ENCODE measurements around the gene FBXO7. TPM values are rescaled to one million over a fixed set of nuclear protein-coding genes. Genes with fewer than 3 reads are reported as not detected.
"Not testable (repeated sequence)": the region's sequence is repeated elsewhere in the genome, so short reads cannot be mapped to it uniquely, and the experiment has no call there.

The FBXO7 gene
- 47.3 TPM for total RNA-seq

- FAIRE-seq: no peak
Observed at GRCh38 chr22:32474635-32475467, at the start of gene FBXO7. TSS of gene FBXO7 (plus strand) at chr22:32474811. CDS start at chr22:32475003, 192 bp downstream.

GRCh38 chr22:32426881-32427280 lies 47.7 kb upstream of the FBXO7 start:
- DNase-seq (ENCODE audit: low spot score in 2 of 2) (no peak), FAIRE-seq (no peak)

More at GRCh38 chr22:32474635-32475467, at the start of gene FBXO7:
- DNase-seq (ENCODE audit: low spot score in 2 of 2): peak; percentile 79 to 86

- DNase-seq (ENCODE audit: low spot score in 2 of 2) (no peak), FAIRE-seq (peak; percentile 96)
Observed at GRCh38 chr22:32430352-32430751, 44.3 kb upstream of the FBXO7 start.

GRCh38 chr22:32444068-32444467 lies 30.5 kb upstream of the FBXO7 start:
- no peak for FAIRE-seq
- no peak for DNase-seq (ENCODE audit: low spot score in 2 of 2)

- no peak for FAIRE-seq
- no peak for DNase-seq (ENCODE audit: low spot score in 2 of 2)
Observed at GRCh38 chr22:32446321-32446720, 28.3 kb upstream of the FBXO7 start.

GRCh38 chr22:32448980-32449379 lies 25.6 kb upstream of the FBXO7 start:
- FAIRE-seq: no peak
- no peak for DNase-seq (ENCODE audit: low spot score in 2 of 2)

GRCh38 chr22:32457031-32457430 lies 17.6 kb upstream of the FBXO7 start:
- no peak for FAIRE-seq
- no peak for DNase-seq (ENCODE audit: low spot score in 2 of 2)

- DNase-seq (ENCODE audit: low spot score in 2 of 2): no peak
Observed at GRCh38 chr22:32462452-32462851, 12.2 kb upstream of the FBXO7 start.

GRCh38 chr22:32465661-32466060 lies 8.9 kb upstream of the FBXO7 start:
- FAIRE-seq: no peak
- DNase-seq (ENCODE audit: low spot score in 2 of 2): no peak

More at GRCh38 chr22:32462452-32462851, 12.2 kb upstream of the FBXO7 start:
- FAIRE-seq: no peak

- FAIRE-seq (no peak), DNase-seq (ENCODE audit: low spot score in 2 of 2) (no peak)
Observed at GRCh38 chr22:32466496-32466895, 8.1 kb upstream of the FBXO7 start.

- FAIRE-seq (no peak), DNase-seq (ENCODE audit: low spot score in 2 of 2) (peak; percentile 30 to 58)
Observed at GRCh38 chr22:32469799-32470212, 4.8 kb upstream of the FBXO7 start.

GRCh38 chr22:32473388-32473952 lies 1.1 kb upstream of the FBXO7 start:
- peak; percentile 45 to 46 for DNase-seq (ENCODE audit: low spot score in 2 of 2)
- no peak for FAIRE-seq

GRCh38 chr22:32475468-32476010 lies 928 bp downstream of the FBXO7 start:
- no peak for FAIRE-seq
- DNase-seq (ENCODE audit: low spot score in 2 of 2): peak in 1 of 2 donors; percentile 33

GRCh38 chr22:32476281-32477195 lies 1.9 kb downstream of the FBXO7 start:
- DNase-seq (ENCODE audit: low spot score in 2 of 2) (no peak), FAIRE-seq (no peak)

- FAIRE-seq: no peak
- DNase-seq (ENCODE audit: low spot score in 2 of 2): no peak
Observed at GRCh38 chr22:32477596-32477995, 3.0 kb downstream of the FBXO7 start.

- FAIRE-seq: not testable (repeated sequence)
Observed at GRCh38 chr22:32478552-32478951, 3.9 kb downstream of the FBXO7 start.

GRCh38 chr22:32478994-32479393 lies 4.4 kb downstream of the FBXO7 start:
- DNase-seq (ENCODE audit: low spot score in 2 of 2) (no peak), FAIRE-seq (no peak)

More at GRCh38 chr22:32478552-32478951, 3.9 kb downstream of the FBXO7 start:
- DNase-seq (ENCODE audit: low spot score in 2 of 2): not testable (repeated sequence)

- FAIRE-seq (no peak), DNase-seq (ENCODE audit: low spot score in 2 of 2) (no peak)
Observed at GRCh38 chr22:32480238-32480637, 5.6 kb downstream of the FBXO7 start.

GRCh38 chr22:32482708-32483107 lies 8.1 kb downstream of the FBXO7 start:
- DNase-seq (ENCODE audit: low spot score in 2 of 2): no peak
- no peak for FAIRE-seq

- FAIRE-seq: peak; percentile 17
- DNase-seq (ENCODE audit: low spot score in 2 of 2): no peak
Observed at GRCh38 chr22:32486656-32487390, 12.2 kb downstream of the FBXO7 start.

Measured in frontal cortex (tissue), 4 donors.